ENCODE data around the gene SH3BGRL.

The SH3BGRL gene

GRCh38 chrX:81336455-81337152, 134.7 kb downstream of the SH3BGRL start:
- TF ChIP-seq CTCF (IDR thresholded peaks at IDR 0.05): no peak

DNA sequence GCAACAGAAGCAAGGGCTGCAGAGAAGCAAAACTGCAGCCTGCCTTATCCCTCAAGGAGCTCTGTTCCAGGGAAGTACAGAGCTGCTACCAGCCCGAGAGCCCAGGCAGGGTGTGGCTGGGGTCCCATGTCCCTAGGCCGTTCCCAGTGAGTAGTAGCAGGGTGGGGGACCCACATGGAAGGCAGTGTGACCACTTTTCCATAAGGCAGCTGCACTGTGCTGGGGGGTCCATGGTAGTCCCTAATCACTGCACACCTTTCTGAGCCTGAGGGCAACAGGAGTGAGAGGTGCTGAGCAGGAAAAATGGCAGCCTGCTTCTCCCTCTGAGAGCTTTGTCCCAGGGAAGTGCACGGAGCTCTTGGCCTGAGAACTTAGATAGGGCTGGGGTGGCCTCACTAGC, 135.9 kb downstream of the SH3BGRL start:
- no peak for TF ChIP-seq CTCF (IDR thresholded peaks at IDR 0.05)

- TF ChIP-seq CTCF (IDR thresholded peaks at IDR 0.05): no peak
These were observed 137.0 kb downstream of the SH3BGRL start for GRCh38 chrX:81338924-81339323.

Measured in LNCAP (cell line).